CD8-positive, alpha-beta memory T cell (primary cell): ENCODE measurements around the gene RABGAP1L. TPM values are rescaled to one million over a fixed set of nuclear protein-coding genes. Genes with fewer than 3 reads are reported as not detected.
"Not testable (repeated sequence)": the region's sequence is repeated elsewhere in the genome, so short reads cannot be mapped to it uniquely, and the experiment has no call there.

ENCODE experiments used
- CTCF ChIA-PET: fragments of 350-600 bp; sonication (Branson Sonifier 250); formaldehyde crosslinking; loops from one replicate; lab custom pipeline; 2021; ENCODE audit warnings: antibody characterized with exemption; lab: Charles Lee
- POLR2A ChIA-PET: fragments of 350-600 bp; sonication (Branson Sonifier 250); formaldehyde crosslinking; loops from one replicate; lab custom pipeline; 2021; ENCODE audit warnings: antibody characterized with exemption; lab: Charles Lee
- DNase-seq, 5 donors: peaks; one replicate each; pipeline versions ENCODE4 v3.0.0 to v3.0.0-alpha.2; 2020 to 2022; ENCODE audit warnings: mixed read lengths in 1 of 5
- H3K27ac ChIP-seq: one replicate; pipeline ENCODE4 v1.7.0; 2013; ENCODE audit warnings: low read depth, mild to moderate bottlenecking, low read length, moderate library complexity
- H3K27me3 ChIP-seq: 2 replicates; pipeline ENCODE4 v1.7.0; 2013; ENCODE audit warnings: low read length, mild to moderate bottlenecking; ENCODE audit not compliant: insufficient read depth, poor library complexity, severe bottlenecking
- H3K36me3 ChIP-seq: 2 replicates; pipeline ENCODE4 v1.7.0; 2013; ENCODE audit warnings: mild to moderate bottlenecking, low read length, moderate library complexity; ENCODE audit not compliant: insufficient read depth
- H3K4me1 ChIP-seq: 2 replicates; pipeline ENCODE4 v1.7.0; 2013; ENCODE audit warnings: mild to moderate bottlenecking, low read length, moderate library complexity; ENCODE audit not compliant: insufficient read depth
- H3K4me3 ChIP-seq: 2 replicates; pipeline ENCODE4 v1.7.0; 2013; ENCODE audit warnings: mild to moderate bottlenecking, low read length
- H3K9me3 ChIP-seq: 2 replicates; pipeline ENCODE4 v1.7.0; 2013; ENCODE audit warnings: mild to moderate bottlenecking, low read length
- H3K27ac Mint-ChIP-seq, 8 donors: one replicate each; pipeline ENCODE4 v1.8.0; 2020 to 2021; ENCODE audit warnings: mixed read lengths in 8 of 8, mild to moderate bottlenecking in 6 of 8, inconsistent platforms in 3 of 8, moderate library complexity in 3 of 8
- H3K27me3 Mint-ChIP-seq, 2 donors: one replicate each; pipeline ENCODE4 v1.8.0; 2020 to 2021; ENCODE audit warnings: mixed read lengths in 2 of 2, mild to moderate bottlenecking in 1 of 2, moderate library complexity in 1 of 2
- H3K36me3 Mint-ChIP-seq, 3 donors: one replicate each; pipeline ENCODE4 v1.8.0; 2020 to 2021; ENCODE audit warnings: mixed read lengths in 3 of 3, inconsistent platforms in 1 of 3, mild to moderate bottlenecking in 1 of 3
- H3K4me1 Mint-ChIP-seq, 3 donors: one replicate each; pipeline ENCODE4 v1.8.0; 2020 to 2021; ENCODE audit warnings: mixed read lengths in 3 of 3, inconsistent platforms in 1 of 3, mild to moderate bottlenecking in 1 of 3
- H3K4me3 Mint-ChIP-seq, 7 donors: one replicate each; pipeline ENCODE4 v1.8.0; 2020 to 2021; ENCODE audit warnings: mixed read lengths in 7 of 7, mild to moderate bottlenecking in 6 of 7, moderate library complexity in 4 of 7, inconsistent platforms in 2 of 7
- H3K9me3 Mint-ChIP-seq, 5 donors: one replicate each; pipeline ENCODE4 v1.8.0; 2020 to 2022; ENCODE audit warnings: mixed read lengths in 5 of 5, mild to moderate bottlenecking in 3 of 5, moderate library complexity in 2 of 5, inconsistent platforms in 1 of 5
- polyA plus RNA-seq: library from polyadenylated mRNA; unstranded; fragments of 300-500 nt; fragmentation: Illumina TruSeq; gene quantifications from one replicate; pipeline ENCODE4 v1.2.3, GENCODE V29; 2021
- total RNA-seq, 2 experiments: library from RNA; stranded (reverse); gene quantifications; one replicate each; pipeline ENCODE4 v1.2.3, GENCODE V29; 2021

RABGAP1L gene
- total and polyA plus RNA-seq, 3 experiments from 2014 or later = 41.7 to 78.5 (median 42.7) TPM

DNA sequence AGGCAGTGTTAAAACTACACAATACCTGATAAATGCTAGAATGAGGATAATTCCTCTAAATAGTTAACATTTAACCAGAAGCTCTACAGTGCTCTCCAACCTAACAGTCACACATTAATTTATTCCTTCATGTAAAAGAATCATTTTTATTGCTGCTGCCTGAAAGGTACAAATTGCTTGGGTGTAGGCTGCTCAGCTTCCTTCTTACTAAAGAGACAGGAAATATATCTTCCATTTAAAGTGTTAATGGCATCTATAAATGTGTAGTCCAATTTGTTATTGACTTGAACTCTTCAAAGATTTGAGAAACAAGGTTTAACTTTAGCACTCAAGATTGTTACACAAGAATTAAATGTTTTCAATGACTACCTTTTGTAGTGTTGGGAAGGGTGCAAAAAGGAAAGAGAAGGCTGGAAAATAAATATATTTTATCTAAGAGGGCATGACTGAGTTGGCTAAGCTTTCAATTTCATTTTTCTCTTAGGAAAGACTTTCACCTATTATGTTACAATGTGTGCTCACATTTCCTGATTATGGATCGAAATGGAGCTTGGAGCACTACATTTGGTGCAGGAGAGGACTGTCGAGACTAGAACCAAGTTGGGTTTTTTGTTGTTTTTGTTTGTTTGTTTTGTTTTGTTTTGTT lies 734.9 kb downstream of the RABGAP1L start:
- Mint-ChIP-seq H3K9me3 (peaks cover 0 to 3% (median 0%) of the 10 kb centered on the region in 5 donors), H3K4me1 (peaks cover 4 to 7% (median 7%) of the 10 kb centered on the region in 3 donors), H3K36me3 (peaks cover 8 to 26% (median 25%) of the 10 kb centered on the region in 3 donors), H3K27ac (peak overlapping the region in 1 of 8 donors; percentile 64), H3K4me3 (no peak overlapping the region), H3K27me3 (peaks cover 0 to 3% of the 10 kb centered on the region in 2 donors)
- Histone ChIP-seq H3K4me3 (no peak overlapping the region), H3K27me3 (no peaks in the 10 kb centered on the region), H3K27ac (no peak overlapping the region), H3K36me3 (no peaks in the 10 kb centered on the region), H3K4me1 (peaks cover 9% of the 10 kb centered on the region), H3K9me3 (no peaks in the 10 kb centered on the region)
- ChIA-PET CTCF (interaction anchor here (0.7 to 0.9 kb wide), 2 partner anchors 12 to 89 kb away, joined by 3 read pairs; no protein-coding TSS in a partner anchor), POLR2A (no interaction called here)
- DNase-seq = no peak

DNA sequence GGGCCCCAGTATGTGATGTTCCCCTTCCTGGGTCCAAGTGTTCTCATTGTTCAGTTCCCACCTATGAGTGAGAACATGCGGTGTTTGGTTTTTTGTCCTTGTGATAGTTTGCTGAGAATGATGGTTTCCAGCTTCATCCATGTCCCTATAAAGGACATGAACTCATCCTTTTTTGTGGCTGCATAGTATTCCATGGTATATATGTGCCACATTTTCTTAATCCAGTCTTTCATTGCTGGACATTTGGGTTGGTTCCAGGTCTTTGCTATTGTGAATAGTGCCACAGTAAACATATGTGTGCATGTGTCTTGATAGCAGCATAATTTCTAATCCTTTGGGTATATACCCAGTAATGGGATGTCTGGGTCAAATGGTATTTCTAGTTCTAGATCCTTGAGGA lies 736.3 kb downstream of the RABGAP1L start:
- POLR2A ChIA-PET, DNase-seq, H3K36me3 ChIP-seq, CTCF ChIA-PET, H3K27ac Mint-ChIP-seq, H3K4me1 Mint-ChIP-seq, H3K27ac ChIP-seq, H3K9me3 Mint-ChIP-seq, H3K27me3 ChIP-seq, H3K27me3 Mint-ChIP-seq, H3K4me1 ChIP-seq, H3K4me3 ChIP-seq, H3K4me3 Mint-ChIP-seq, H3K9me3 ChIP-seq: not testable (repeated sequence)
- peaks cover 8 to 37% (median 25%) of the 10 kb centered on the region in 3 donors for H3K36me3 Mint-ChIP-seq

DNA sequence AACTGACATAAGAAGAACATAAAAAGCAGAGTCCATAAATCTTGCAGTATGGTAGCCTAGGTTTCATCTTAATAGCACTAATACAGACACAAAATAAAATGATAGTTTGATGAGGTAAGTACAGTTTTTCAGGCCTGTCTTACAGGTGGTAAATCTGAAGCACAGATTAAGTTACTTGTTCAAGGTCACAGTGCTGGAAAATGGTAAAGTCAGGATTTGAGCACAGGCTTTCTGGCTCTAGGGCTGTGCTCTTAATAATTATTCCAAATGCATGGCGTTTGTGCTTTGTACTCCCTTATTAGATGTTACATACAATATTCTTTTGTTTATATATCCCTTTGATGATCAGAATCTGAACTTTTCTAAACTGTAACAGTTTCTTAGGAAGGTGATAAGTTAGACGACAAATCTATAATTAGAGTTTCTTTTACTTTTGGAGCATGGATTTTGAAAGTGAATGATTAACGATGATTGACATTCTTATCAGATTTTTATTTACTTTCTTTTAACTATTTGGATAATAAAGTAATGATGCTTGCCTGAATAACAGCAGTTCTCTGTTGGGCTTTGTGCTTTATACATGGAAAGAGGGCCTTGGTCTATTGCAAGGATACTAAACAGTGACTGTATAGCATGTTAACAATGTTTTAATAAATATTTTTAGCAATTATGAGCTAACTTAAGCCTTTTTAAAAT lies 738.9 kb downstream of the RABGAP1L start:
- Mint-ChIP-seq H3K4me1 (peaks cover 2 to 15% (median 7%) of the 10 kb centered on the region in 3 donors), H3K27ac (no peak overlapping the region), H3K36me3 (peaks cover 11 to 55% (median 32%) of the 10 kb centered on the region in 3 donors), H3K4me3 (no peak overlapping the region), H3K9me3 (peaks cover 0 to 6% (median 2%) of the 10 kb centered on the region in 5 donors), H3K27me3 (peaks cover 0 to 3% of the 10 kb centered on the region in 2 donors)
- ChIA-PET CTCF (no interaction called here), POLR2A (interaction anchor here (0.6 kb wide), 1 partner anchor 99 kb away, joined by 3 read pairs; no protein-coding TSS in a partner anchor)
- H3K36me3 ChIP-seq = no peaks in the 10 kb centered on the region
- no peak overlapping the region for H3K27ac ChIP-seq
- DNase-seq = no peak
- peaks cover 9% of the 10 kb centered on the region for H3K4me1 ChIP-seq
- H3K9me3 ChIP-seq = no peaks in the 10 kb centered on the region
- no peak overlapping the region for H3K4me3 ChIP-seq
- no peaks in the 10 kb centered on the region for H3K27me3 ChIP-seq

DNA sequence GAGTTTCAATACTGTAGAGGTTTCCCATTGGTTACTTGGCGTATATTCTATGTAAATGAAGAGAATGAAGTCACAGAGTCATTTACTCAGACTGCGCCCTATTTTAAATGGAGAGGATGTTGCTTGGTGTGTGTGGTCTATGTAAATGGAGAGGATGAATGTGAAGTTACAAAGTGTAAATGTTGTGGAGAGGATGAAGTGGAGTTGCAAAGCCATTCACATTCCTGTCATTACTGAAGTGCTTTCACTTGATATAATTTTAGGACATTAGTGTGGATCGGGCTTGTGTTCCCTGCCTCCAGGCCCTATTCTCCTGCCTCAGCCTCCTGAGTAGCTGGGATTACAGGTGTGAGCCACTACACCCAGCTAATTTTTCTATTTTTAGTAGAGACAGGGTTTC lies 741.0 kb downstream of the RABGAP1L start:
- DNase-seq = no peak
- no peak overlapping the region for H3K4me3 Mint-ChIP-seq
- Histone ChIP-seq H3K27me3 (no peaks in the 10 kb centered on the region), H3K4me1 (no peaks in the 10 kb centered on the region), H3K36me3 (no peaks in the 10 kb centered on the region), H3K9me3 (no peaks in the 10 kb centered on the region), H3K27ac (no peak overlapping the region), H3K4me3 (no peak overlapping the region)
- peaks cover 0 to 9% (median 0%) of the 10 kb centered on the region in 3 donors for H3K4me1 Mint-ChIP-seq
- H3K27ac Mint-ChIP-seq = no peak overlapping the region
- ChIA-PET POLR2A (no interaction called here), CTCF (interaction anchor here (0.5 kb wide), 1 partner anchor 81 kb away, joined by 3 read pairs; no protein-coding TSS in a partner anchor)
- H3K9me3 Mint-ChIP-seq = peaks cover 4 to 11% (median 6%) of the 10 kb centered on the region in 5 donors
- peaks cover 14 to 60% (median 36%) of the 10 kb centered on the region in 3 donors for H3K36me3 Mint-ChIP-seq
- peaks cover 0 to 1% of the 10 kb centered on the region in 2 donors for H3K27me3 Mint-ChIP-seq

DNA sequence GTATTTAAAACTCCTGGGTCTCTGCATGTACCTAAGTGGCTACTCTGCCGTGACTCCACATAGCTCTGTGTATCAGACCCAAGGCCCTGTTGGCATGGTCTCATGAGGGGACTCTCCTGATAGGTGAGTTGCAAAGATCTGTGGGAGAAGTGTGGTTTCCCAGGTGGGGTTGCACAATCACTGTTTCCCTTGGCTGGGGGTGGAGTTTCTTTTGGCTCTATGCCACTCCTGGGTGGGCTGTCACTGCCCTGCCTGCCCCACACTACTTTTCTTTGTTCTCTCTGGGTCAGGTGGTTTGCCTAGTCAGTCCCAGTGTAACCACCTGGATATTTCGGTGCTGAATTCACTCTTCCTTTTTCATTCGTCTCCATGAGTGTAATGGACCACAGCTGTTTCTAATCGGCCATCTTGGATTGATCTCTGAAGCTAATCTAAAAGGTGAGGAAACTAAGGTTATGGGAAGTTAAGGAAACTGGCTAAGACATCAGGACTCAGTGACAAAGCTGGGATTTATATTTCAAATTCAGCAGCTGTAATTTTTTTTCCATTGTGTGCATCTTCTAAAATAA lies 743.3 kb downstream of the RABGAP1L start:
- CTCF ChIA-PET = no interaction called here
- POLR2A ChIA-PET = no interaction called here
- Mint-ChIP-seq H3K4me1 (peaks cover 0 to 9% (median 0%) of the 10 kb centered on the region in 3 donors), H3K27me3 (no peaks in the 10 kb centered on the region), H3K9me3 (peaks cover 11 to 19% (median 15%) of the 10 kb centered on the region in 5 donors), H3K4me3 (no peak overlapping the region), H3K36me3 (peaks cover 20 to 65% (median 42%) of the 10 kb centered on the region in 3 donors), H3K27ac (peak overlapping the region in 1 of 8 donors; percentile 76)
- H3K27me3 ChIP-seq = no peaks in the 10 kb centered on the region
- no peak overlapping the region for H3K27ac ChIP-seq
- H3K4me1 ChIP-seq = no peaks in the 10 kb centered on the region
- H3K36me3 ChIP-seq = no peaks in the 10 kb centered on the region
- DNase-seq = no peak
- H3K4me3 ChIP-seq = no peak overlapping the region
- H3K9me3 ChIP-seq = no peaks in the 10 kb centered on the region

DNA sequence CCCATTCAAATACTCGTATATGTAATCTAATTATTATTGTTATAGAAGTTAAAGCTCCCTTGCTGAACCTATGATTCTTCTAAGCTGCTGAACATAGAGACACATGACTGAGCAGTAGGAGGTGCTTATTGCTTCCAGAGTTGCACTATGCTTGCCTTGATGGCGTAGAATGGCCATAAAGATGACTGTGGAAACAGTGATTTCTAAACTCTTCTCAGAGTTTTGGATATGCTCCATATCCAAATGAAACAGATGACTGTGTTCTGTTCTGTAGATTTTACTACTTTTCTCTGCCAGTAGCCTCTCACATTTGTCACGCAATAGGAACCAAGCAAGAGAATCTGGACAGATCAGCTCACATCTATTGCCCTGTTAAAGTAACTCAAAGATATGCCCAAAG lies 752.3 kb downstream of the RABGAP1L start:
- Mint-ChIP-seq H3K4me3 (no peak overlapping the region), H3K9me3 (peaks cover 2 to 11% (median 7%) of the 10 kb centered on the region in 5 donors), H3K27me3 (no peaks in the 10 kb centered on the region), H3K4me1 (peaks cover 32 to 60% (median 54%) of the 10 kb centered on the region in 3 donors), H3K27ac (peak overlapping the region in 2 of 8 donors; percentile 12 to 36), H3K36me3 (peaks cover 10 to 11% (median 10%) of the 10 kb centered on the region in 3 donors)
- ChIA-PET POLR2A (no interaction called here), CTCF (interaction anchor here (1.1 kb wide), 1 partner anchor 41 kb away, joined by 3 read pairs; no protein-coding TSS in a partner anchor)
- no peaks in the 10 kb centered on the region for H3K9me3 ChIP-seq
- H3K27me3 ChIP-seq = no peaks in the 10 kb centered on the region
- peaks cover 4% of the 10 kb centered on the region for H3K4me1 ChIP-seq
- H3K4me3 ChIP-seq = no peak overlapping the region
- no peak for DNase-seq
- no peak overlapping the region for H3K27ac ChIP-seq
- H3K36me3 ChIP-seq = no peaks in the 10 kb centered on the region

DNA sequence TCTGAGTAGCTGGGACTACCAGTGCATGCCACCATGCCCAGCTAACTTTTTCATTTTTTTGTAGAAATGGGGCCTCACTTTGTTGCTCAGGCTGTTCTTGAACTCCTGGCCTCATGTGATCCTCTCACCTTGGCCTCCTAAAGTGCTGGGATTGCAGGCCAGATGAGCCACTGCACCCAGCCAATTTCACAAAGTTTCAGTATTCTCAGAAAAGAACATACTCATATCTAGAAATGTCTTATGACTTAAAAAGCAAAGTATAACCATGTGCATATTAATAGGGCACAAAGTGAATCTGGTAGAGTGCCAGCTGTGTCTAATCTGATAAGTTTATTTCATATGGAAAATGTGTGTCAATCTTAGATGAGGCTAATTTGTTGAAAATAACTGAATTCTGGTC lies 752.9 kb downstream of the RABGAP1L start:
- Mint-ChIP-seq H3K27me3 (no peaks in the 10 kb centered on the region), H3K4me3 (no peak overlapping the region), H3K27ac (peak overlapping the region in 4 of 8 donors; percentile 43 to 64 (median 58)), H3K36me3 (peaks cover 5 to 6% (median 5%) of the 10 kb centered on the region in 3 donors), H3K9me3 (peaks cover 0 to 6% (median 3%) of the 10 kb centered on the region in 5 donors), H3K4me1 (peaks cover 34 to 66% (median 60%) of the 10 kb centered on the region in 3 donors)
- Histone ChIP-seq H3K4me1 (peaks cover 10% of the 10 kb centered on the region), H3K36me3 (no peaks in the 10 kb centered on the region), H3K27ac (no peak overlapping the region), H3K9me3 (no peaks in the 10 kb centered on the region), H3K27me3 (no peaks in the 10 kb centered on the region), H3K4me3 (no peak overlapping the region)
- CTCF ChIA-PET = no interaction called here
- no peak for DNase-seq
- POLR2A ChIA-PET = interaction anchor here (0.7 kb wide), 1 partner anchor 113 kb away, joined by 4 read pairs; no protein-coding TSS in a partner anchor
